Endothelial cell of umbilical vein (primary cell): ENCODE measurements around the gene FBXO7. TPM values are rescaled to one million over a fixed set of nuclear protein-coding genes. Genes with fewer than 3 reads are reported as not detected.

Source experiments
- BruUV-seq: library from RNA; stranded (reverse); fragments of 400-500 nt; replicated peaks from 2 replicates; lab custom pipeline; 2021; lab: Mats Ljungman, UMichigan
- CTCF ChIA-PET: fragments of 300-600, 350-600 bp; sonication (Branson Sonifier 250); formaldehyde crosslinking; loops from one replicate; lab custom pipeline; 2021; ENCODE audit warnings: antibody characterized with exemption, inconsistent platforms; lab: Charles Lee
- POLR2A ChIA-PET: fragments of 300-600, 350-600 bp; sonication (Branson Sonifier 250); formaldehyde crosslinking; loops from one replicate; lab custom pipeline; 2021; ENCODE audit warnings: antibody characterized with exemption, inconsistent platforms; lab: Charles Lee
- DNase-seq: peaks from one replicate; pipeline ENCODE4 v3.0.0-alpha.2; 2011; ENCODE audit warnings: low read depth, low spot score
- FAIRE-seq: peaks from 2 replicates; lab custom pipeline; 2011; peaks lifted over from hg19 to GRCh38; lab: Jason Lieb, UNC
- H2AFZ ChIP-seq: 2 replicates; pipeline ENCODE4 v1.6.0; 2012; ENCODE audit warnings: low read depth, low read length, control low read depth, inconsistent platforms
- H3K27ac ChIP-seq: 2 replicates; pipeline ENCODE4 v1.5.1; 2011; ENCODE audit warnings: low read depth, mild to moderate bottlenecking, control low read depth, low read length, moderate library complexity; ENCODE audit not compliant: insufficient read depth
- H3K27me3 ChIP-seq, 2 experiments: 2 replicates each; pipeline versions ENCODE4 v1.6.0 to v1.6.1; 2011; ENCODE audit warnings: low read length in 2 of 2, mixed read lengths in 1 of 2; ENCODE audit not compliant: control insufficient read depth in 2 of 2, insufficient read depth in 2 of 2
- H3K36me3 ChIP-seq, 2 experiments: 2 replicates in 1 of 2; 3 replicates in 1 of 2; pipeline ENCODE4 v1.5.1; 2011; ENCODE audit warnings: low read length in 2 of 2, mild to moderate bottlenecking in 1 of 2, moderate library complexity in 1 of 2; ENCODE audit not compliant: control insufficient read depth in 2 of 2, insufficient read depth in 2 of 2; ENCODE audit errors: extremely low read depth in 1 of 2
- H3K4me1 ChIP-seq: 3 replicates; pipeline ENCODE4 v1.5.1; 2011; ENCODE audit warnings: mild to moderate bottlenecking, low read length; ENCODE audit not compliant: control insufficient read depth, insufficient read depth; ENCODE audit errors: extremely low read depth
- H3K4me2 ChIP-seq: 2 replicates; pipeline ENCODE4 v1.6.1; 2011; ENCODE audit warnings: low read length, control low read depth, mixed read lengths; ENCODE audit not compliant: insufficient read depth
- H3K4me3 ChIP-seq, 3 experiments: fragments of 200-600 bp in 1 of 3; sonication (generic), shearing (Covaris generic) in 1 of 3; replicated peaks in 1 of 3; 2 replicates each; pipeline ENCODE4 v1.5.1; 2011 to 2016; ENCODE audit warnings: control low read depth in 3 of 3, low read length in 3 of 3, mild to moderate bottlenecking in 2 of 3, inconsistent platforms in 1 of 3, low read depth in 1 of 3, moderate library complexity in 1 of 3; ENCODE audit not compliant: insufficient read depth in 1 of 3
- H3K79me2 ChIP-seq: 2 replicates; pipeline ENCODE4 v1.6.0; 2012; ENCODE audit warnings: low read length, inconsistent platforms; ENCODE audit not compliant: control insufficient read depth, insufficient read depth
- H3K9ac ChIP-seq: replicated peaks from 2 replicates; pipeline ENCODE3; 2011; ENCODE audit warnings: low read length, control low read depth; ENCODE audit not compliant: insufficient read depth; ENCODE audit errors: extremely low read depth
- H3K9me1 ChIP-seq: replicated peaks from 3 replicates; pipeline ENCODE4 v1.6.0; 2011; ENCODE audit warnings: mild to moderate bottlenecking, low read length; ENCODE audit not compliant: control insufficient read depth, insufficient read depth; ENCODE audit errors: extremely low read depth
- H3K9me3 ChIP-seq: replicated peaks from 2 replicates; pipeline ENCODE4 v1.5.1; 2012; ENCODE audit warnings: low read length, inconsistent platforms; ENCODE audit not compliant: control insufficient read depth, insufficient read depth
- H4K20me1 ChIP-seq: replicated peaks from 2 replicates; pipeline ENCODE3; 2011; ENCODE audit warnings: mild to moderate bottlenecking, low read length; ENCODE audit not compliant: control insufficient read depth, insufficient read depth; ENCODE audit errors: extremely low read depth
- EZH2 ChIP-seq: IDR thresholded peaks from 2 replicates; pipeline ENCODE4 v1.6.1; 2012; ENCODE audit warnings: borderline replicate concordance, low read depth, mild to moderate bottlenecking, moderate library complexity, low read length, inconsistent platforms; ENCODE audit not compliant: severe bottlenecking
- FOS ChIP-seq: IDR thresholded peaks from 2 replicates; pipeline ENCODE4 v1.6.1; 2011; ENCODE audit warnings: mild to moderate bottlenecking, low read length, moderate library complexity, borderline replicate concordance; ENCODE audit not compliant: insufficient read depth
- GATA2 ChIP-seq: IDR thresholded peaks from 2 replicates; pipeline ENCODE4 v1.7.0; 2011; ENCODE audit warnings: low read depth, mild to moderate bottlenecking, moderate library complexity, mixed read lengths, low read length; ENCODE audit not compliant: insufficient read length, insufficient read depth
- JUN ChIP-seq: IDR thresholded peaks from 2 replicates; pipeline ENCODE4 v1.6.1; 2011; ENCODE audit warnings: borderline replicate concordance, low read depth; ENCODE audit not compliant: insufficient read length, insufficient read depth
- MAX ChIP-seq: IDR thresholded peaks from 2 replicates; pipeline ENCODE4 v1.6.1; 2011; ENCODE audit not compliant: insufficient read depth, insufficient read length
- MYC ChIP-seq: IDR thresholded peaks from one replicate; pipeline ENCODE4 v1.6.1; 2011; ENCODE audit warnings: mild to moderate bottlenecking, low read depth, low read length
- POLR2A ChIP-seq: IDR thresholded peaks from 2 replicates; pipeline ENCODE4 v1.6.1; 2012; ENCODE audit warnings: low read depth, mild to moderate bottlenecking, control low read depth, low read length
- POLR2AphosphoS5 ChIP-seq: IDR thresholded peaks from 2 replicates; pipeline ENCODE4 v1.6.1; 2012; ENCODE audit warnings: low read depth, mild to moderate bottlenecking, control low read depth, low read length, moderate library complexity; ENCODE audit not compliant: insufficient read depth
- dilution Hi-C: fragments of 300-500 bp; cut with MboI; formaldehyde crosslinking; loops from one replicate; pipeline ENCODE4 v1.15.0; 2019; ENCODE audit warnings: low sequenced_read_pairs; ENCODE audit not compliant: extremely low pct_ligation_motif_present
- intact Hi-C: fragments of 100-400 bp; cut with micrococcal nuclease; formaldehyde crosslinking; loops from one replicate; pipeline ENCODE4 v1.10.0; 2022
- polyA plus RNA-seq, 4 experiments: library from polyadenylated mRNA; depleted of rRNA in 3 of 4; stranded (reverse) in 3 of 4; unstranded in 1 of 4; fragments of >200 nt; gene quantifications; 2 replicates each; pipeline versions ENCODE4 v1.2.1 to v1.2.3, GENCODE V29; 2011 to 2012; ENCODE audit warnings: missing spikeins in 1 of 4
- total RNA-seq: library from RNA; stranded (reverse); gene quantifications from 2 replicates; pipeline ENCODE4 v1.2.3, GENCODE V29; 2021
- TF ChIP-seq, protein P1 (sequence below), 2 donors: IDR thresholded peaks; 1 replicate in 1 of 2; 2 replicates in 1 of 2; pipeline ENCODE4 v1.5.1; 2011; ENCODE audit warnings: low read length in 2 of 2, mild to moderate bottlenecking in 2 of 2, moderate library complexity in 2 of 2, control low read depth in 1 of 2, inconsistent platforms in 1 of 2, low read depth in 1 of 2; ENCODE audit not compliant: insufficient read depth in 1 of 2; ENCODE audit errors: extremely low read depth in 1 of 2

FBXO7 gene
- total and polyA plus RNA-seq, 2 donors (not counting 3 experiments of a cell fraction or from before 2014, with no cell fraction given), result 81.1 to 112 TPM

DNA sequence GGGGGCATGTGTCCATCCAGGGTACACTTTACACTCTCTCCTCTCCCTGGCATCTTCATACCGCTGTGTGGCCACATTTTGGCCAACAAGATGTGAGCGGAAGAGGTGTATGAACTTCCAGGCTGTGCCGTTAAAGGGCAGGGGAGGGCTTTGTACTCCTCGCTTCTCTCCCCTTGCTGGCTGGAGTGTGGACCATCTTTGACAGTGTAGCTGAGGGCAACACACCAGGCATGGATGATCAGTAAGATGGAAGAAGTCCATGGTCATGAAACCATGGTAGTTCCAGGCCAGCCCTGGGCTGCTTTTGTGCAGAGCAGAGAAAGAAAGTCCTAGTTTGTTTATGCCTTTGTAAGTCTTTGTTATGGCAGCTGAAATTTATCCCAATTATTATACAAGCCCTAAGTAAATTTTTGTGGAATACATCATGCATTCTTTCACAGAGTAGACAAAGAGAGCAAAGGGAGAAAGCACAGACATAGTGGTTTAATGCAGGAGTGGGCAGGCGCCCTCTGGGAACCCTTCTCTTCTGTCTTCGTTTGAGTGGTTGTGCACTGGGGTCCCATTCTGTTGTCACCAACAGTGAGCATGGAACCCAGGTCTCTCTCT lies 70.4 kb downstream of the FBXO7 start:
- DNase-seq (no peak), FAIRE-seq (no peak)
- Histone ChIP-seq H3K9ac (no peak overlapping the region), H3K9me3 (no peaks in the 10 kb centered on the region), H3K79me2 (no peaks in the 10 kb centered on the region), H3K27ac (no peak overlapping the region), H3K4me3 (no peak overlapping the region), H2AFZ (no peak overlapping the region), H3K9me1 (no peaks in the 10 kb centered on the region), H3K36me3 (no peaks in the 10 kb centered on the region), H3K4me2 (no peak overlapping the region), H4K20me1 (no peaks in the 10 kb centered on the region), H3K27me3 (no peaks in the 10 kb centered on the region), H3K4me1 (no peaks in the 10 kb centered on the region)
- TF ChIP-seq MAX (no peak), GATA2 (no peak), POLR2AphosphoS5 (no peak), JUN (no peak), POLR2A (no peak), MYC (no peak), EZH2 (no peak), FOS (no peak)
- TF ChIP-seq, protein P1, sequence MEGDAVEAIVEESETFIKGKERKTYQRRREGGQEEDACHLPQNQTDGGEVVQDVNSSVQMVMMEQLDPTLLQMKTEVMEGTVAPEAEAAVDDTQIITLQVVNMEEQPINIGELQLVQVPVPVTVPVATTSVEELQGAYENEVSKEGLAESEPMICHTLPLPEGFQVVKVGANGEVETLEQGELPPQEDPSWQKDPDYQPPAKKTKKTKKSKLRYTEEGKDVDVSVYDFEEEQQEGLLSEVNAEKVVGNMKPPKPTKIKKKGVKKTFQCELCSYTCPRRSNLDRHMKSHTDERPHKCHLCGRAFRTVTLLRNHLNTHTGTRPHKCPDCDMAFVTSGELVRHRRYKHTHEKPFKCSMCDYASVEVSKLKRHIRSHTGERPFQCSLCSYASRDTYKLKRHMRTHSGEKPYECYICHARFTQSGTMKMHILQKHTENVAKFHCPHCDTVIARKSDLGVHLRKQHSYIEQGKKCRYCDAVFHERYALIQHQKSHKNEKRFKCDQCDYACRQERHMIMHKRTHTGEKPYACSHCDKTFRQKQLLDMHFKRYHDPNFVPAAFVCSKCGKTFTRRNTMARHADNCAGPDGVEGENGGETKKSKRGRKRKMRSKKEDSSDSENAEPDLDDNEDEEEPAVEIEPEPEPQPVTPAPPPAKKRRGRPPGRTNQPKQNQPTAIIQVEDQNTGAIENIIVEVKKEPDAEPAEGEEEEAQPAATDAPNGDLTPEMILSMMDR (IDR thresholded peaks at IDR 0.05; ENCODE audit: extremely low read depth in 1 of 2, insufficient read depth in 1 of 2, low read depth in 1 of 2, low read length in 2 of 2), result no peak
- CTCF ChIA-PET, result no interaction called here
- dilution Hi-C loops (no loop called here), intact Hi-C loops (no loop called here)
- POLR2A ChIA-PET, result no interaction called here
- BruUV-seq, result no TSS peak
